DND-41 (cell line): ENCODE measurements around the gene TRDMT1.

Source experiments
- EZH2 ChIP-seq: IDR thresholded peaks from 3 replicates; pipeline ENCODE4 v1.6.1; 2012; ENCODE audit warnings: borderline replicate concordance, low read depth, mild to moderate bottlenecking, moderate library complexity, low read length, inconsistent platforms; ENCODE audit not compliant: severe bottlenecking
- TF ChIP-seq, protein P1 (sequence below): IDR thresholded peaks from 2 replicates; pipeline ENCODE4 v1.5.1; 2012; ENCODE audit warnings: borderline replicate concordance, low read length, moderate library complexity, mild to moderate bottlenecking; ENCODE audit not compliant: poor library complexity, severe bottlenecking; ENCODE audit errors: extremely low read depth

DNA sequence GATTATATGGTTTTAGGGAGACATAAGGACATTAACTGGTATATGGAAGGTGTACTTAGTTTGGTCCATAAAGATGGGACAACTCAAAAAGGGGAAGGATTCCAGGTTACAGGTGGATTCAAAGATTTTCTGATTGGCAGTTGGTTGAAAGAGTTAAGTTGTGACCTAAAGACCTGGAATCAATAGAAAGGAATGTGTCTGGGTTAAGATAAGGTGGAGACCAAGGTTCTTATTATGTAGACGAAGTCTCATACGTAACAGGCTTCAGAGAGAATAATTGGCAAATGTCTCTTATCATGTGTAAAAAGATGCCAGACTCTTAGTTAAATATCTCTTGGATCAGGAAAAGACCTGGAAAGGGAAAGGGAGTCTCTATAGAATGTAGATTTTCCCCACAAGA lies 1.0 kb upstream of the TRDMT1 start:
- TF ChIP-seq EZH2, result no peak
- TF ChIP-seq, protein P1, sequence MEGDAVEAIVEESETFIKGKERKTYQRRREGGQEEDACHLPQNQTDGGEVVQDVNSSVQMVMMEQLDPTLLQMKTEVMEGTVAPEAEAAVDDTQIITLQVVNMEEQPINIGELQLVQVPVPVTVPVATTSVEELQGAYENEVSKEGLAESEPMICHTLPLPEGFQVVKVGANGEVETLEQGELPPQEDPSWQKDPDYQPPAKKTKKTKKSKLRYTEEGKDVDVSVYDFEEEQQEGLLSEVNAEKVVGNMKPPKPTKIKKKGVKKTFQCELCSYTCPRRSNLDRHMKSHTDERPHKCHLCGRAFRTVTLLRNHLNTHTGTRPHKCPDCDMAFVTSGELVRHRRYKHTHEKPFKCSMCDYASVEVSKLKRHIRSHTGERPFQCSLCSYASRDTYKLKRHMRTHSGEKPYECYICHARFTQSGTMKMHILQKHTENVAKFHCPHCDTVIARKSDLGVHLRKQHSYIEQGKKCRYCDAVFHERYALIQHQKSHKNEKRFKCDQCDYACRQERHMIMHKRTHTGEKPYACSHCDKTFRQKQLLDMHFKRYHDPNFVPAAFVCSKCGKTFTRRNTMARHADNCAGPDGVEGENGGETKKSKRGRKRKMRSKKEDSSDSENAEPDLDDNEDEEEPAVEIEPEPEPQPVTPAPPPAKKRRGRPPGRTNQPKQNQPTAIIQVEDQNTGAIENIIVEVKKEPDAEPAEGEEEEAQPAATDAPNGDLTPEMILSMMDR, result no peak
